NCI-H1930 (cell line): ENCODE results near the gene CSRNP3.

Experiments used
- DNase-seq, 2 experiments: peaks; one replicate each; lab custom pipeline; 2025; lab: John Stamatoyannopoulos, UW

CSRNP3 gene

DNA sequence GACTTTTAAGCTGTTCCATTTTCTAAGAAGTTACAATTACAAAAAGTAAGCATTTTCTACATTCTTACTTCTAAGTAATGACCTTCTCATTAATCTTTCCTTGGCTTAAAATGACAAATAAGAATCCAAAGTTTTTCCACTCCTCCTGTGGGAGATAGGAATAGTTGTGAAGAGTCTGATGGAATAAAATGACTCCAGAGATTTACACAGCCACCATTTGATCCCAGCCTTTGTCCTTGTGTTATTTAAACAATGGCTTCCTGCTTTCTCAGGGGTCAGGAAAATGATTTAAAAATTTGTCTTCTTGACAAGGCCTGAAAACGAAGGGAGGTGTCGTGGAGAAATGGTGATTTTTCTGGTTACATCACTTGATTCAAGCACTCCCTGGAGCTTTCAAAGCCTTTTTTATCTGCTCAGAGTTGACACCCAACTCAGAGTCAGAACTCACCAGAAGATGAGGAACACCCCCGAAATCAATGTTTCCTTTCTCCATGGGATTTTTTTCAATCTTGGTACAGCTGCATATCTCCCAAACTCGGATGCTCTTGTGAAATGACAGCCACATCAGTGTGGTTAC, 218.0 kb downstream of the CSRNP3 start:
- DNase-seq: no peak

DNA sequence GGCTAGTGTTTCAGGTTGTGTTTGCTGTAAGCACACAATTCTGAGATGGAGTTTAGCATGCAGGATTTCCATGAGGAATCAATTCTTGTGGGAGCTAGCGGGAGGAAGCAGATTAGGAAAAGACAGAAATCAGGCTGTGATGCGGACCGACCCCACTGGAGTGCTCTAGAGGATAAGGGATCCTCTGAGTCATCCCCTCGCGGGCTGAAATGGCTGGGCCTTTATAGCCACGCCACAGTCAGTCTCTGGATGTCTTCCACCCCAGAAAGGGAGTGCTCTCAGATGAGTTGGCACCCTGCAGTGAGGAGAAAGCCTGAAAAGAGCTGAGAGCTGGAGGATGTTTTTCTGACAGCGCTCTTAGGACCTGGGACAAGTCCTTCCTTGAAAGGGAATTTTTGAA, 222.1 kb downstream of the CSRNP3 start:
- no peak for DNase-seq

DNA sequence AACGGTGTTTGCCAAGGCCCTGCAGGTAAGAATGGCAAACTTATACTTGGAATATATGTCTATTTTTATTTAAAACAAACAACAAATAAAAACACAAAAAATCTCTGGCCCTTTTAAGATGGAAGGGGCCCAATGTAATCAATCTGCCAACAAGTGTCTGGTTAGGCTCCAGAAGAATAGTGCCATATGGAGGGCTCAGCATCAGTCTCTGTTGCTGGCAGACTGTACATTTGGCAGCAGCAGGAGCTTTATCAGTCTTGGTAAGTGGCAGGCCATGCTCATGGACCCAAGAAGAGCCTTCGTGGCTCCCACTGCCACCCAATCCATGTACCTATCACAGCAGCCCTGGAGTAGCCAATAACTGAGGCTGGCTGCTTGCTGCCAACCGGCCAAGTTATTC, 223.4 kb downstream of the CSRNP3 start:
- no peak for DNase-seq

DNA sequence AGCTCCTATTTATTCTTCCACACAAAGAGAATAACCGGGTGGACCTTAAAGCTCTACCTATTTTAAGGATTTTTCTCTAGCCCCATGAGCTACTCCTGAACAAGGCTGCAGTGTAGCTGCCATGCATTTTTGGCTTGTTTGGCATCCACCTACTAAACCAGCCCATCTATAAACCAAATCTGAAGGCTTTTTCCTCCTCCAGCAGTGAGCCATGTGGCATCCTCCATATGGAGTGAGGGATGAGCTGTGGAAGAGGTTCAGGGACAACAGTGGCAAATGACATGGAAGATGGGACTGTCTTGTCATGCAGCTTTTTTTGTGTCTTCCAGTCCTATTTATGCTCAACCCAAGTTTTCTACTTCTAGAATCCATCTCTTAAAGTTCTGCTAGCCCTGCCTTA, 224.3 kb downstream of the CSRNP3 start:
- DNase-seq: no peak

DNA sequence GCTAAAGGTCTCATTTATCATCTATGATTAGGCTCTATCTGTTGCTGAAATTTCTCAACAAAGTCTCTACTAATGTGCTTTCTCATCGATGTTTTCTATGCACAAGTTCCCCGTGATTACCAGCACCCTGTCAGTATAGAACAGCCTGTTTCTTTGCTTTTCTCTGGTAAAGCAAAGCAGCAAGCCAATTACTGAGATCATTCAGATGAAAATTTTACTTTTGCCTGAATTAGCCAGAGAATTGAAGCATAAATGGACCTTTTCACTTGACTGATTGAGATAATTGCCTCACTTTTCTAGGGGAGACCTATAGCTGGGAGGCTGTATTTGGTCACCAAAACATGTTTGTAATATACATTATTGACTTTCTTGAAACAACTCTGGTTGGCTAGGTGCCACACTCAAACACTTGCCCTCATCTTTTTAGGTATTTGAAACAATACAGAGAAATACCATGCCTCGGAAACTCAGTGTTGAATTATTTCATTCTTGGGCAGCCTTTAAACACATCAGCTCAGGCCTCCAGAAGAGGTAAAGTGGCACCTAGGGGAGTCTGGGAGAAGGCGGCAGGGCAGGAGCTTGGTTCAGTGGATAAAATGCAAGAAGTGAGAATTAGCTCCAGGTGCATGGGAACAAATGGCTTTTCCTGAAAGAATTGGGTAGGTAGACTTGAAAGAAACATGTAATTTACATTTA, 228.4 kb downstream of the CSRNP3 start:
- DNase-seq: peak in 1 of 2 experiments; percentile 49

DNA sequence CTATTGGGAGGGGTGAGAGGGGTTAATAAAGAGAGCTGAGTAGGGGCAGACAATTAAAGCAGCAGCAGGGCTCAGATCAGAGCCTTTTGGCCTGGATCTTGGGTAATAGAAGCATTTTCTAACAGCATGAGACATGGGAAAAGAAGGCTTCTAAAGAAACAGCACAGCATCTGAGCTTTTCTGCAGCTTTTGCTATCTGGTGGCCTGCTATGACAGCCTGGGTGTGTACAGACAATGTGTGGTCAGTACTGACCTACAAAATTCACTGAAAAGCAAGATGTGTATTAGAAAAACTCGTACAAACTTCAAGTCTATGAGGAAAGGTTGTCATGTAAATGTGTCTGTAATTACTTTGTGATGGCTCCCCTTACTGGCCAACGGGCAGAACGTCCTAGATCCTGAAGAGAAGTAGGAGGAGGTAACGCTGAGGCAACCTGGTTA, 229.0 kb downstream of the CSRNP3 start:
- peak; percentile 23 to 45 for DNase-seq

DNA sequence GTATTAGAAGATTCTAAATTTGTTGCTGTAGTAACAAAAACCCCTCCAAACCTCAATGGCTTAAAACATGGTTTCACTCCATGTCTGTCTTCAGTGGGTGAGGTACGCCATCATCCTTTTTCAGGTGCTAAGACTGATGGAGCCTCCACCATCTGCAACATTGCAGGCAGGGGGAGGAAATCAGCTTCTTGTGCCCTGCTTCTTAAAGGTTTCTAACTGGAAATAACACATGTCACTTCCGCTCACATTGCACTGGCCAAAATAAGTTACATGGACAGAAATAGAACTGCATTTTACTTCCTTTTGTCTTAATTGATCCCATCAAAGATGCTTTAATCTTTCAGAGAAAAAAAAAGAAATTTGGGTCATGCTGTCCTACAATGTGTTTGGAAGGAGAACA, 230.4 kb downstream of the CSRNP3 start:
- DNase-seq: no peak

DNA sequence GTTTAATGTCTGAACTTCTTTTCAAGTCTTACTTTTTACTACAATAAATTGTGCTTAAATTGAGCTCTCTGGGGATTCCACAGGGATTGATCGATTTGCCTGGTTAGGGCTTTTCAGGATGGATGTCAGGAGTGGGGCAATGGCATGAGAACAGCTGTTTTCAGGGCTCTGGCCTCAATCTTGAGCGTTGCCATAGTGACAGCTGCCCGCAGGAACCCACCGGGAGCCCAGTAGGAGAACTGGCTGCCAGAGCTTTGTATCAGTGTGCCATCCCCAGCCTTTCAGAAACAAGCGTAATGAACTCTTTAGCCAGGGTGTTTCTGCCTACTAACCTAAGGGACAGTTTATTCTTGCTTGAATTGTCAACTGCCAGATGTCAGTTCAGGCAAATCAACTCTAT, 231.0 kb downstream of the CSRNP3 start:
- no peak for DNase-seq

DNA sequence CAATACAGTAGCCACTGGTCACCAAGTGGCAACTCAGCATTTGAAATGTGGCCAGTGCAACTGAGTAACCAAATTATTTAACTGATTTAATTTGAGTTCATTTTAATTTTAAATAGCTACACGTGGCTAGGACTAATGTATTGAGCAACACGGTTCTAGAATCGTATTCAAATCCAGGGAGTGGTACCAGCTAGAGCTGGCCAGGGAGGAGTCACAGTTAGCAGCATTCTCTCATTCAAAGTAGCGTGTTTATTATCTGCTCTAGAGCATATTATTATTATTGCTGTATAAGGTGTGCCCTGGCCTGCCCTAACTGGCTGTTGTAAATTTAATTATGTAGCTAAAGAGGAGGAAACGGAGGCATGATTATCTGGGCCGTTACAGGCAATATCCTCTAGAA, 231.6 kb downstream of the CSRNP3 start:
- DNase-seq: no peak

DNA sequence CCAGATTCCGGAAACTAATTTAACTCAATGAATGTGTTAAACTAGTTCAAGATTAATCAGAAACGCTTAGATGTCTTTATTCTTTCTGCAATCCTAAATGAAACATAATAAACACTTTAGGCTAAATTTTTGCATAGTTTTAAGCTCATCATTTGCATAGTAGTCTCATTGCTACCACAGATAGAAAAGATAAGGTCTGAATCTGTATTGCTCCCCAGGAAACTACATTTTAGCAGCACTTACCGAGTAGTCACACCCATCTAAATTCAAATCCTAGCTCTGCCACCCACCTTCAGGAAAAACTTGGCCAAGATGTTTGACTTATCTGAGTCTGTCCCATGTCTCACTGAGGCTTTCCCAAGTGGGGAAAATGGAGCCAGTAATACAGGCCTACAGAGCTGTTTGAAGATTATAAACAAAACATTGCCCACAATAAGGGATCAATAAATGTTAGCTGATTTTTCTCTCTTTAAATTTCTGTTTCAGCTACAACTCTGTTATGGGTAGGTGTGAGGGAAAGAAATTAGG, 237.5 kb downstream of the CSRNP3 start:
- no peak for DNase-seq

DNA sequence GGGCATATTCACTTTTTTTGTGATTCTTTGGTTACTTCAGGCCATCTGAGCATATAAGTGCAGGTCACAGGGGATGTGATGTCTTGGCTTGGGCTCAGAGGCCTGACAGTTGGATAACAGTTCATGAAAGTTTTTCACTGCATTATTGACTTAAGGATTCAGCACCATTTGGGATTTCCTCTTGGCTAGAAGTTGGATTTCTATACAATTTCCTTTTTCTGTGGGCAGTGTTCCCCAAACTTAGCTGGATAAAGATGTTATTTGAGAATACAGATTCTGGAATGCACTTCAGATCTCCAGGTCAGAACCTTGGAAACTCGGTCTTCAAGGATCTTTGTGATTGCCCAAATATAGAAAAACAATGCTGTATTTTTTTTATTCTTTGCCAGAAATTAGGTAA, 246.6 kb downstream of the CSRNP3 start:
- no peak for DNase-seq

DNA sequence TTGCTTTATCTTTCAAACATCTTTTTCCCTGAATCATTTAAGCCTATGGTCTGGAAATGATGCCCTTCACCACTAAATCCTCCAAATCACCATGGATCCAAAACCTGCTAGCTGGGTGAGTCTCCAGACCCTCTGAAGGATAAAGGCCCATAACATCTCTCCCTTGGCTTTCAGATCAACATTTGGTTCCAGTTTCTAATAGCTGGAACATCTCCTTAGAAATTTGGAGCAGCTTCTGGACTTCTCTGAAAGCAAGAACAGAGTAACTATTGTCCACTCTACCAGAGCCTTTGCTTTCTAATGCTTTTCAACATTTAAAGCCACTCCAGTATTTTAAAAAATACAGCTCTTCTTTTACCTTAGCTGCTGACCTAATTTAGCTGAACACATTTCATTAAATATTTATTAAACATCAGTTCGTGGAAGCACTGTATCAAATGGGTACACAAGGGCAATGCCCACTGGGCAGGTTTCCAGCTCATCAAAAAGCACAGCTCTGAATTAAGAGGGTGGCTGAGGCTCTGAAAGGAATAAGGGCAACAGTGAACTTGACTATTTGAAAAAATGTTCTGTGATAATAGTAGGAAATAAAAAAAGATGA, 249.2 kb downstream of the CSRNP3 start:
- no peak for DNase-seq

DNA sequence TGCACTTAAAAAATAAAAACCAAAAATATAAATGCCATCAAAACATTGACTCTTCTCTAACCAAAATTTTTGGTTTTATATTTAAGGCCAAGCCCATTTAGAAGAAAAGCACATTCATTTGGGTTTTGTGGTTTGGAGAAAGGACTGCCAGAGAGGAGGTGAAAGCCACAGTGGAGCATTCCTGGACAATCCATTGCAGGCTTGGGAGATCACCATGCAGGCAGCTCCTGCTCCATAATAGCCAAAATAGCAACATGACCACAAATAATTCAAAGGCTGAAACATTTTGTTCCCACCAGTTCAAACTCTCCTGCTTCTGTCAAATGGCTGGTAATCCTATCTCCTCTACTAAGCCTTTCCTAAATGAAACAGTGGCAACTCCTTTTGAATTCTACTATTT, 251.0 kb downstream of the CSRNP3 start:
- DNase-seq: no peak

DNA sequence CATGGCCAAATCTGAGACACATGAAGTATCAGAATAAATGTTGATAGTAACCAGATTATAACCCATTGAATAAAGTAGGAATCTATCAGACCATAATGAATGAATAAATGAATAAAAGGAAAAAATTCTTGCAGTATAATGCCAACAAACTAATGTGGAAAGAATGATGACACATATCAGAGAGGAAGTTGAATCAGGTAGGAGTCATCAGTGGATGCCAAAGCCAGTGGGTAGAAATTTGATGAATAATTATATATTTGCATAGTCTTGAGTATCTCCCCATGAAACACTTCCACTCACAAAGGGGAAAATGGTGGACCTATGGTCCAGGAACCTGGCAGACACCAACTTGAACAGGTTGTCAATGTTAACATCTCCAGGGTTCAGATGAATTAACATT, 255.9 kb downstream of the CSRNP3 start:
- DNase-seq: no peak
